ENCODE data around the gene RAB28.

RAB28 gene

DNA sequence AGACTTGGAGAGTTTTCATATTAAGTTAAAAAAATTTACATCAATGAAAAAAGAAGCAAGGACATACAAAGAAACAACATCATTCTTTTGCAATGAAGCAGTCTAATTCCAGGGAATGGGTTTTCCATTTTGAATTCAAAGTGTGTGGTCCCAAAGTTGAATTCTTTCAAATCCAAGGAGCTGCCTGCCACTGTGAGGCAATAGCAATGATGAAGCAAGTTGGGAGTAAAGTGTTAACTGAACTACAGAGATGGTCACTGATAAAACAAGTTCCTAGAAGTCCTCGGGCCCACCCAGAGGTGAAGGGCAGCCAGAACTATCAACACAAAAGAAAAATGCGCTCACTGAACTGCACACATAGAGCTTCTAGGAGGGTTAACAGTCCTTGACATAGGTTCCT, 115.9 kb downstream of the RAB28 start:
- no peak for DNase-seq (ENCODE audit: low spot score)

DNA sequence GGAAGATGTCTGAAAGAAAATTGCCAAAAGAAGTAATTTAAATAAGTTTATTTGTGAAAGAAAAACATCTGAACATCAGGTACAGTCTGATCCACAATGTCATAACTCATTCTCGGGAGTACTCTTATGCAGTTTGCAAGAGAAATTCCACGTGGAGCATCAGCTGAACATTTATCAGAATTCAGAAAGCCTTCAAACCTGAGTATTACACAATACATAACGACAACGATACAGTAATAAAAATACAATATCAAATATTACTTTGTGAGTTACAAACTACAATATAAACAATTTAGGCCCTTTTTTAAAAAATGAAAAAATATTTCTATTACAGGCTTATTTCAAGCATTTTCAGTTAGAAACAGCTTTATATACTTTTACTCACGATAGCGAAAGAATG, 116.4 kb downstream of the RAB28 start:
- DNase-seq (ENCODE audit: low spot score): no peak

DNA sequence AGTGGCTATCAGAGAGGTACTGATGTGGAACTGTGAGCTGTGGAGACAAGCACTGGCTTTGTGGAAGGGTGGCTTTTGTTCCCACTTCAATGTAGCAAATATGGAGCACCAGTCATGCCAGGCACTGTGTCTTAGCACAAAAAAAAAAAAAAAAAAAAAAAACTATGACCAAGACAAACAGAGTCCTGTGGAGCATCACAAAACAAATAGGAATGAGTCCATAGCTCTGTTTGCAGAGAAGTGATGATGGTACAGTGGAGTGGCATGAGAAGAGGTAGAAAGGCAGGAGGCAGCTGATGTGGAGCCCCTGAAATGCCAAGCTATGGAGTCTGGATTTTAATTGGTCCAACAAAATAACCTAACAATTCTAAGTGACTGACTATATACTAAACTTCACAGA, 116.9 kb downstream of the RAB28 start:
- DNase-seq (ENCODE audit: low spot score): no peak

DNA sequence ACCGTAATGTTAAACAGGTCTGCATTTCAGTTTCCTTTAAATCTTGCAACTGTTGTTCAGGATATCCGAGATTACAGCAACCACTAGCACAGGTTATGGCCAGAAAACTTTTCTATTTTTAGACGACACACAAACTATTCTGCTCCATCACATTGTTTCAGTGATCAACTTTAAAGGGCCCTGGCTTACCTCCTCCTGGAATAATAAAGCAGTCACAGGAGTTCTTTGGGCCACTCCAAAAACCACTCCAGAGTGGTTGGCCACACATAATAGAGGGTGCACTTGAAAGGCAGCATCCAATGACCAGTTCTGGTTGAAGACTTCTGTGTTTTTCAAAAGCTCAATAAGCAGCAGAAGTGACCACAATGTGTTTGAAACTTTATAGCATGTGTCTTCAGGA, 118.9 kb downstream of the RAB28 start:
- no peak for DNase-seq (ENCODE audit: low spot score)

DNA sequence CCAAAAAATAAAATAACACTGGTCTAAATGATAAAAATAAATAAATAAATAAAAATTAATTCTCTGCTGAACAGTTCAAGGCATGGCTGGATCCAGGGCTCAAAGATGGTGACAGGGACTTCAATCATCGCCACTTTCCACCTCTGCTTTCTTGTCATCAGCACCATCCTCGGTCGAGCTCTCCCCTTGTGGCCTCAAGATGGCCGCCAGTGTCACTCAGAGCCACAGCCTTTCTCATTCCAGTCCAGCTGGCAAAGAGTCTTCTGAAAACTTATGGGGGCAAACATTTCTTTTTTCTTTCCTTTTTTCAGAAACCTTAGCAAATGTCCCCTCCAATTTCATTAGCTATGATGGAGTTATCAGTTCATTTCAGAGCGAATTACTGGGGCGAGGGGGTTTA, 119.5 kb downstream of the RAB28 start:
- no peak for DNase-seq (ENCODE audit: low spot score)

DNA sequence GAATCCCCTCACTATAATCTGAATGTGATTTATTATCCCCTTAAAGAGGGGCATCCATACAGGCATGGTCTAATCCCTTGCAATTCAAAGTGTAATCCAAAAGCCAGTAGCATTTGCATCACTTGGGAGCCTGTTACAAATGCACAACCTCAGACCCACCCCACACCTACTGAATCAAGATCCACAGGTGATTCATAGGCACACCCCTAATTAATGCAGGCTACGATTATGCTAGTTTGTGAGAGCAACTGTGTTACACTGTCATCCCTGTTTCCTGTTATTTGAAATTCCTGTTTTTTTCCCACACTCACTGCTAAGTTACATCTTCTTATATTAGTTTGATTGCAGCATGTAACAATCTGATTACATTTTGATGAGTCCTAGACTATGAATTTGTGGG, 120.0 kb downstream of the RAB28 start:
- DNase-seq (ENCODE audit: low spot score): no peak

DNA sequence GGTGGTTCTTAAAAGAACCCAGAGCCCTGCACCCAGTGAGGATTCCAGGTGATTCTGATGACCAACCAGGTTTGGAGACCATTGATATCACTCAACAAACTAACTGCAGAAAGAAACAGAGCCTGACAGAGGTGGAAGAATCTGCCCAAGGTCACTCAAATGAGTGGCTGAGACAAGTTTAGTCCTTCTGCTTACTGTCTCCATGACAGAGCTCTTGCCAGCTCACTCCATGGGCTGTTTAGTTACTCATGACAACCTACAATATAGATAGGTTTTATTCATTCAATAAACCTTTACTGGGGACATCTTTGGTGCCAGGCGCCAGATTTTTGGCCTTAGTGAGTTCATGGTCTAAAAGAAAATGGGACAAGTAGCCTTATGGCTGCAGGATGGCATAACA, 124.3 kb downstream of the RAB28 start:
- no peak for DNase-seq (ENCODE audit: low spot score)

DNA sequence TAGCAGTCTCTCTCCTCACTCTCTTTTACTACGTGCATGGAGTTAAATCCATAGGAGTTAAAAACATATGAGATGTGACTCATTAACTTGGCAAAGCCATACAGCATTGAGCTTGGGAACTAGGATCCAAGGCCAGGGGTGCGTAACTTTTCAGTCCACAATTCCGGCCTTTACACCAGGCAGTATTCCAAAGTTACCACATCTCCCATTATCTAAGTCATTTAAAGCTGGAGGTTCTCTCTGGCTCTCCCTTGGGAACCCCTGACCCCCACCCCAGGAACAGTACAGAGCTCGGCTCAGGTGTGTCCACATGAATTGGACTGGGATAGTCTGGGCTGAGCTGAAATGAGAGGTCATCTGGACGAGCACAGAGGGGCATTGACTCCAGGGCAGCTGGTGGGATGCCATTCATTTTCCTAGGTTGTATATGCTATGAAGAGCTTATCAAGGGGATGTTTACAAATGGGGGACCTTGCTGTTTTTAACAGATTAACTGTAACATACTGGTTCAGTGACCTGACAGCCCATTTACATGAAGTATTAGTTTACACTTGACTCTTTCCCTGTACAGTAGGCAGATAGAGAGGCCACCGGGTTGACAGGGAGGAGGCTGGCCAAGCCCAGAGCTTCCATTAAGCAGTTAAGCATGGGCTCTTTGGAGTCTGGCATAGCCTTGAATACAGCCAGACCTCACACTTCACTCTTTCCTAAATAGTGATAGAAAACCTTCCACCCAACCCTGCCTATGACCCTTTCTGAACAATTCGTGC, 128.8 kb downstream of the RAB28 start:
- no peak for DNase-seq (ENCODE audit: low spot score)

DNA sequence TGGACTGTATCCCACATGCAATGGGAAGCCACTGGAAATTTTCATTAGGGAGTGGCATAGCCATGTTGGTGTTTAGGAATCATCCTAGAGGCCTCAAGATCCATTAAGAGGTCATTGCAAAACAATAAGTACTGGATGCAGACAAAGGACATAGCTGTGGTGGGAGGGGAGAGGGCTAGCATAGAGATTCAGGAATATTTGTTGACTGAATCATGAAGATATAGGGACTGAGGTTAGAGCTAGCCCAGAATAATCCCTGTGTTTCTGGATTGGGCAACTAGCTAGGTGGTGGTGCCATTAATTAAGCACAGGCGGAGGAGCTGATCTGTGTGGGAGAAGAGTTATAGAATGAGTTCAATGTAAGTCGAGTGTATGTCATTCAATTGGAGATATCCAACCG, 135.0 kb downstream of the RAB28 start:
- DNase-seq (ENCODE audit: low spot score): no peak

DNA sequence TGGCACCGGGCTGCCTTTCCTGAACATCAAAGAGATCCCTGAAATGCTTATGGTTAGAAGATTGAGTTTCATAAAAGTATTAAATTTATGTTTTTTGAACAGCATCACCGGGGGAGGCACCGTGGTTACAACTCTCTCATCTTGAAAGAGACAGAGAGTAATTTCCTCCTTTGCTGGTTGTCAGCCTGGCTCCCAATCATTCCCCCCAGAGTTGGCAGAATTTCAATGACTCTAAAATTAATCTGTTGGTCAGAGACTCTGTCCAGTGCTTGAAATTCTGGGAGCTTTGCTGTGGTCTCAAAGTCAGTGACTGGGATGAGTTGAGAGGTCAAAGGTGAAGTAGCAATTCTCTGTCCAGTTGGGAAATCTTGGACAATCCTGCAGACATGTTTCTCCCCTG, 135.9 kb downstream of the RAB28 start:
- no peak for DNase-seq (ENCODE audit: low spot score)

DNA sequence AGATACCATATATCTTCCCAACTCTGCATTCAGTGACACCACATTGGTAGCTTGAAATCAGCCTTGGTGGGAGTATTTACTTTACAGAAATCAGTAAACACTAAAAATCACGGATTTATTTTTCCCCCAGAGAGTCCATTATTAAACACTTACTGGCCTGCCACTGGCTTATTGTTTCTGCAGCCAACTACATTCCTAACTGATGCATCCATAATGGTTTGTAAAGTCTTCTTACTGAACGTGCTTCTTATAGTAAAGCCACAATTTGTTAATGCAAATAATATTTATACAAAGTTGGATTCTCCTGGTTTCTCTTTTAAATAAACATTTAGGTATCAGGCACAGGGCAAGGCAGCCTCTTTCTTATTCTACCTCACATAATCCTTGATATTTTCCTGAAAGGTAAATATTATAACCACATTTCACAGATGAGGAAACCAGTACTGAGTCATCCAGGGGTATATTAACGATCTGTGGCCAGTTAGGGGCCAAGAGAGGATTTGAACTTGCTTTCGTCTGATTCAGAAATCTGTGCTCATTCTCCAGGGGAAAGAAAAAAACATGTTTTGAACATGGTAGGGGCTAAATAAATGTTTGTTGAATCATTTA, 136.5 kb downstream of the RAB28 start:
- no peak for DNase-seq (ENCODE audit: low spot score)

DNA sequence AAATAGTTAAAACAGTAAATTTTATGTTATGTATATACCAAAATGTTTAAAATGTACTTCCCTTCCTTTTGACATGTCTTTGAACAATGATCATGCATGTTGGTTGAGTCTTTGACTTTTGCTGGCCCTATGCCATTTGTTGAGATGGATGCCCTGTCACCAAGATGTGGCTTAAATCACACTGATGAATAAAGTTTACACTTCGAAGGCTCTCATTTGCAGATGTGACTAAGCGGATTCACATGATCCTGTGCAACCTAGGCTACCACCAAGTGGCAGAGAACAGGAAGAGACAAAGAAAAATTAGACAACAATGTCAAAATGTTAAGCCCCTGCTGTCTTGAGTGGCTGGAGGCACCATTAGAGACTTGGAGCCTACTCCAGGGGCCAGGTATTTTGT, 139.9 kb downstream of the RAB28 start:
- no peak for DNase-seq (ENCODE audit: low spot score)

DNA sequence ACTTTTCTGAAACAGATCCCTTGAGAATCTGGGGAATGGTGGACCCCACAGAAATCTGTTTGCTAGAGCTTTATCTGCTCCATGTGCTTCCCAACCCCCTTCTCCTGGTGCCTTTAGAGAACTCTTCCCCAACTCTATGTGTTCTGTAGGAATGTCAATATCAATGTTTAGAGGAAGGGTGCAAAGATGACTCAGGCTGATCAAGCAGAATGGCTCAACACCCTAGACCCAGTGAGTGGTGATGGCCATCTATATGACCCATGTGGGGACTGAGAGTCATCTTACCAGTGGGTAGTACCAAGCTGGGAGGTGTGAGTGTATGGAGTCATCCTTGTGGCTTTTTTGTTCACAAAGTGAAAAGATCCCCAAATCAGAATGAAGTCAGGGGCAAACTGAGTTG, 143.5 kb downstream of the RAB28 start:
- no peak for DNase-seq (ENCODE audit: low spot score)

DNA sequence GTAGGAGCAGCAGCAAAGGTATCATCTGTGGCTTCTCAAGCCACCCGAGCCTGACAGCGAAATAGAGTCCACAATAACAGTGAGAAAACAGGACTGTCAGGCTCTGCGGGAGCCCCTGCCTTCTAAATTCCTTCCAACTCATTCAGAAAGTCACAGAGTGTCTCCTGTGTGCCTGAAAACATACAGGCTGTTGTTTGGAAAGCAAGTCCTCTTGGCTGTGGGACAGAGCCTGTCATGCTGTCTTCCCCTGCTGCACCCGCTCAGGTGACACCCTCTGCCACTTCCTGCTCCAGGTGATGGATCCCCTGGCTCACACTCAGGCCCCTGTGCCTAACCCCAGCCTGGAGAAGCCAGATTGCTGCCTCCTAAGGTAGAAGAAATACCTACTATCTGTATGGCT, 152.3 kb downstream of the RAB28 start:
- no peak for DNase-seq (ENCODE audit: low spot score)

DNA sequence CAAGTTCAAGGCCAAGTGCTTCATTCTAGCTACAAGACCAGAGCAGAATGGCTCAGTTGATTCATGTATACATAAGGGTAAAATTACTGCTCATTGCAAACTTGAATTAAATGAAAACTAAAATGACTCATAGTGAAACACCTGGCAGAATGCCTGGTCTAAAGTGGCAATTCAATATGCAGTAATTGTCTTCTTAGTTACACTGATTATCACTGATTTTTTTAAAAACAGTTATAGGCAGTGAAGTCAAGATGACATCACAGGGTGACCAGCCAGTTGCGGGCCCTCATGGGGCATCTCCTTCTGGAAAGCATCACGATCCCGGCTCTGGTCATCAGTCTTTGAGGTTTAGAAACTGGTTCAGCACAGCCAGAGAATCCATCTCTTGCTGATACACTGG, 154.2 kb downstream of the RAB28 start:
- DNase-seq (ENCODE audit: low spot score): peak; percentile 22

DNA sequence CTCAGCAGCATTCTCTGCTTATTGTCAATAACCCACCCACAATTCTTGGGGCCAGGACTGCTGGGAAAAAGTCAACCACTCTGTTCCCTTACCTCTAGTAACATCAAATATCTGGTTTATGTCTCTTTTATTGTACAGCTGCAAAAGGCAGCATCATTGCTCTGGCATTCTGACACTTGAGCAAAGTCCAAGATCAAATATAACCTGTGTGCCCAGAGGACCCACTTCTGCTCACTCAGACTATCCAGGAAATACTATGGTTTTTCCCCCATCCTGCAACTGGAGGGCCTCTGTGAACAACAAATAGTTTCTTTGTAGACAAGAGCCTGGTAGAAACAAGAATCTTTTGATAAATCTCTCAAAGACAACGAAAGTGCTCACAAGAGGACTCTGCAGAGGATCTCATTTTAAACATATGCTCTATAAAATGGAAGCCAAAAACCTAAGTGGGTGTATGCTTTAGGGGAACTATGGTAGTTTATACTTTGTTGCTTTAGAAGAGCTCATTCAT, 154.7 kb downstream of the RAB28 start:
- DNase-seq (ENCODE audit: low spot score): no peak

DNA sequence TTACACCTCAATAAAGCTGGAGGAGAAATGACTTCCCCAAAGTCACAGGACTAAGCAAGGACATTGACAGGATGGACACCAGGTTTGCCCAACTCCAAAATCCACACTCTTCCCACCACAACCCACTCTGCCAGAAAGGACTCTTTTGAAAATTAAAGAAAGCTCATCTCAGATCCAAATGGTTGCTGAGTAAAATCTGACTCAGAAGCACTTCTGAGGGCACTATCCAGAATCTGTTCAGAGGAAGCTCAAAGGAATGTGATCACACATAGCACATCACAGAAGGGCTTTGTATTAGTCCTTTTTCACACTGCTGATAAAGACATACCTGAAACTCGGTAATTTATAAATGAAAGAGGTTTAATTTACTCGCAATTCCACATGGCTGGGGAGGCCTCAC, 155.5 kb downstream of the RAB28 start:
- DNase-seq (ENCODE audit: low spot score): no peak

DNA sequence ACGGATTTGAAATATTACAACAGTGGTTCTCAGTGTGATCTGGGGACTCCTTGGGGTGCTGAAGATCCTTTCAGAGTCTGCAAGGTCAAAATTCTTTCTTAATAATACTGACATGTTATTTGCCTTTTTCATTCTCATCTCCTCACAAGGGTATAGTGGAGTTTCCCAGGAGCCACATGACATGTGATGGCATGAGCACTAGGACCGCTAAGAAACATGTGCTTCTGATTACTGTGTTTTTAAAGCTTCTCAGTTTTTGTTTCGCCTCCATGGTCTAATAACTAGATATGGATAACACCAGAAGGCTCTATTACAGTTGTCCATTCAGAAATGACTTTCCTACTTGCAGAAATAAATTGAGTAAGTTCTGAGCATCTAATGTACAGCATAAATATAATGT, 156.1 kb downstream of the RAB28 start:
- no peak for DNase-seq (ENCODE audit: low spot score)

DNA sequence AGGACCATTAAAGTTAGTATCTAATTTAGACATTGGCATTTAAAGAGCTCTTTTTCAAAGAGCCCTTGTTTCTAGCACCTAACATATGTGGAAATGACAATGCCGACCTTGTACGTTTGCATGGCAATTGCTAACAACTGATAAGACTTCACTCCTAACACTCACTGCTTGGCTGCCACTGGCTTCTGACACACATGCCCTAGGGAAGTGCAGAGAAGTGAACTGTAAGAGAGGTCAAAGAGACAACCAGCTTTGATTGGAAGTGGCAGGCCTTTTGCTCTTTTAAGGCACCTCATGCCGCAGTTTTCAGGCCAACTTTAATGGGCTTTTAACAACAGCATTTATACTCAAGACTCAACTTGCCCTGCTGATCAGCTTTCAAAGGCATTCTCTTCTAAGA, 158.4 kb downstream of the RAB28 start:
- no peak for DNase-seq (ENCODE audit: low spot score)

DNA sequence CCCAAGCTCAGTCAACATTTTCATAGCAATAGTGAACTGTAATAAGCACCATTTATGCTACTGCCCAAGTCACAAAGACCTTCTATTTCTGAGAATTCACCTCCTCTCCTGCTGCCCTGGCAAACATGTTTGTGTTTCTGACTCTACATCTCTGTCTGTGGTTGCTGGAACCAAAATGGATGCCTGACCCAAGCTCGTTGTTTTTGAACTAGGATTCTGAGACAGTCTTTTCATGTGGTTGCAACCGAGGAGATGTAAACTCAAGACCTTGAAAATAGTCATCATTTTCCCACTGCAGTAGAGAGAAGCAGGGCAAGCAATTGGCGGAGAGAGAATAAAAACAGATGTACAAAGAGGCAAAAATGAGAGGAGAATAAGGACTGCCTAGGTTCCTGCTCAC, 160.2 kb downstream of the RAB28 start:
- DNase-seq (ENCODE audit: low spot score): no peak

DNA sequence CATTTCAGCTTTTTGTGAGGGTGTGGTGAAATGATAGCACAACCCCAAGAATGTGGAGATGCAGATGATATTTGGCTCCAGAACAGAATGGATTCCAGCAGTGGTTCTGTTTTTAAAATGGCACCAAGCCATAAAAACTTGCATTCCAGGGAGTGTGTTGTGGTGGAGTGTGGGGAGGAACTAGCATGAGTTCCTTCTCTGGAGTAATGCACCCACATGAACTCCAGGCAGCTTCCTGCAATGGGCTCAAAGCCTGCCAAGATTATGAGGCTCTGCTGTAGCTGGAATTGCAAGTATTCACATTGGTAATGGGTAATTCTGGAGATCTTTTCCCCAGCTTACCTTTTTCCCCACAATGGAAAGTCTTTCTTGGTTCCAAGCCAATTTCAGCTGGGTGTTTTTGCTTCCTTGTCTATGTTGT, 161.4 kb downstream of the RAB28 start:
- DNase-seq (ENCODE audit: low spot score): no peak

All from LoVo (cell line).